SK-N-SH treated with all-trans-retinoic acid at 6 μM for 48 hours (cell line): ENCODE results near the gene PTPRG.

Experiments used
- CSDC2 ChIP-seq: fragments of 250-450 bp; sonication (Bioruptor Pico); IDR thresholded peaks from 2 replicates; pipeline ENCODE4 v1.5.0; 2020; ENCODE audit warnings: mild to moderate bottlenecking, moderate library complexity
- OSR1 ChIP-seq: fragments of 250-450 bp; sonication (Bioruptor Pico); IDR thresholded peaks from 2 replicates; pipeline ENCODE4 v1.8.0; 2022; ENCODE audit warnings: moderate library complexity, mild to moderate bottlenecking, inconsistent platforms
- RARB ChIP-seq: fragments of 250-450 bp; sonication (Bioruptor Pico); IDR thresholded peaks from 2 replicates; pipeline ENCODE4 v1.8.0; 2021; ENCODE audit warnings: mild to moderate bottlenecking, moderate library complexity
- TCF4 ChIP-seq: fragments of 250-450 bp; sonication (Bioruptor Pico); IDR thresholded peaks from 2 replicates; pipeline ENCODE4 v1.8.0; 2021; ENCODE audit warnings: mild to moderate bottlenecking, moderate library complexity, borderline replicate concordance
- ZFP3 ChIP-seq: fragments of 250-450 bp; sonication (Bioruptor Pico); IDR thresholded peaks from 2 replicates; pipeline ENCODE4 v1.5.0; 2020; ENCODE audit warnings: mild to moderate bottlenecking, moderate library complexity
- TF ChIP-seq, protein P1 (sequence below): fragments of 250-450 bp; sonication (Bioruptor Pico); IDR thresholded peaks from 2 replicates; pipeline ENCODE4 v1.5.0; 2020; ENCODE audit warnings: mild to moderate bottlenecking, moderate library complexity

DNA sequence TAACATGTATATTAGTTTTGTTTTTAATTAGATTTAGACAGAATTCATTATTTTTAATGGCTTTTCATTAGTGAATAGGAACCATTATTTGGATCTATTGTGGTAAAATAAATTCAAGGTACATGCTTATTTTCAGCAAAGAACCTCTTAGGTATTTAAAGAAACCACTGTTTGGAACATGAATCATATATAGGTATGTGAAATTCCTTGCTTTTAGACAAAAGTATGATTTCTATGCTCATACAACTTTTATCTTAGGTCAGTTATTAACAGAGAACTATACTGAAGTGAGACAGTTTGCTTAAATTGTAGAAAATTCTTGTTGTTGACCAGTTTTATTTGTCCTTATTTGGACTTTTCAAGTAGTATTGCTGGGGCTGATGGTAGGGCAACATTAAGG is 422.1 kb downstream of the PTPRG start:
- TF ChIP-seq CSDC2 (CRISPR knock-in tag) (no peak), TCF4 (CRISPR knock-in tag) (no peak), OSR1 (no peak), ZFP3 (CRISPR knock-in tag) (no peak), RARB (no peak)
- TF ChIP-seq, protein P1, sequence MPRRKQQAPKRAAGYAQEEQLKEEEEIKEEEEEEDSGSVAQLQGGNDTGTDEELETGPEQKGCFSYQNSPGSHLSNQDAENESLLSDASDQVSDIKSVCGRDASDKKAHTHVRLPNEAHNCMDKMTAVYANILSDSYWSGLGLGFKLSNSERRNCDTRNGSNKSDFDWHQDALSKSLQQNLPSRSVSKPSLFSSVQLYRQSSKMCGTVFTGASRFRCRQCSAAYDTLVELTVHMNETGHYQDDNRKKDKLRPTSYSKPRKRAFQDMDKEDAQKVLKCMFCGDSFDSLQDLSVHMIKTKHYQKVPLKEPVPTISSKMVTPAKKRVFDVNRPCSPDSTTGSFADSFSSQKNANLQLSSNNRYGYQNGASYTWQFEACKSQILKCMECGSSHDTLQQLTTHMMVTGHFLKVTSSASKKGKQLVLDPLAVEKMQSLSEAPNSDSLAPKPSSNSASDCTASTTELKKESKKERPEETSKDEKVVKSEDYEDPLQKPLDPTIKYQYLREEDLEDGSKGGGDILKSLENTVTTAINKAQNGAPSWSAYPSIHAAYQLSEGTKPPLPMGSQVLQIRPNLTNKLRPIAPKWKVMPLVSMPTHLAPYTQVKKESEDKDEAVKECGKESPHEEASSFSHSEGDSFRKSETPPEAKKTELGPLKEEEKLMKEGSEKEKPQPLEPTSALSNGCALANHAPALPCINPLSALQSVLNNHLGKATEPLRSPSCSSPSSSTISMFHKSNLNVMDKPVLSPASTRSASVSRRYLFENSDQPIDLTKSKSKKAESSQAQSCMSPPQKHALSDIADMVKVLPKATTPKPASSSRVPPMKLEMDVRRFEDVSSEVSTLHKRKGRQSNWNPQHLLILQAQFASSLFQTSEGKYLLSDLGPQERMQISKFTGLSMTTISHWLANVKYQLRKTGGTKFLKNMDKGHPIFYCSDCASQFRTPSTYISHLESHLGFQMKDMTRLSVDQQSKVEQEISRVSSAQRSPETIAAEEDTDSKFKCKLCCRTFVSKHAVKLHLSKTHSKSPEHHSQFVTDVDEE (CRISPR knock-in tag), result no peak
